CD4-positive, alpha-beta T cell treated with Interleukin-4 for 4 hours (primary cell): ENCODE data around the gene BEND3.

Experiments
- DNase-seq: peaks from one replicate; pipeline ENCODE4 v3.0.0-alpha.2; 2020

BEND3 gene

GRCh38 chr6:107080036-107080435, 35.3 kb downstream of the BEND3 start:
- no peak for DNase-seq

- DNase-seq, result no peak
Observed at GRCh38 chr6:107079429-107079828, 35.9 kb downstream of the BEND3 start.

GRCh38 chr6:107077710-107078109, 37.6 kb downstream of the BEND3 start:
- no peak for DNase-seq

- DNase-seq, result no peak
Observed at GRCh38 chr6:107075951-107076381, 39.3 kb downstream of the BEND3 start.

GRCh38 chr6:107070686-107071085, 44.6 kb downstream of the BEND3 start:
- no peak for DNase-seq

- no peak for DNase-seq
Observed at GRCh38 chr6:107069631-107070548, 45.4 kb downstream of the BEND3 start.

- no peak for DNase-seq
Observed at GRCh38 chr6:107068691-107069630, 46.4 kb downstream of the BEND3 start.

- DNase-seq, result no peak
Observed at GRCh38 chr6:107066697-107067659, 48.3 kb downstream of the BEND3 start.

- DNase-seq, result peak; percentile 5
Observed at GRCh38 chr6:107064579-107065065, 50.7 kb downstream of the BEND3 start.

GRCh38 chr6:107062691-107063090, 52.6 kb downstream of the BEND3 start:
- no peak for DNase-seq

GRCh38 chr6:107061125-107062020, 53.9 kb downstream of the BEND3 start:
- peak; percentile 17 for DNase-seq

- DNase-seq, result no peak
Observed at GRCh38 chr6:107060704-107061103, 54.6 kb downstream of the BEND3 start.

GRCh38 chr6:107059606-107060005, 55.7 kb downstream of the BEND3 start:
- DNase-seq, result no peak

- no peak for DNase-seq
Observed at GRCh38 chr6:107057679-107058078, 57.6 kb downstream of the BEND3 start.

- no peak for DNase-seq
Observed at GRCh38 chr6:107056796-107057195, 58.5 kb downstream of the BEND3 start.

- DNase-seq, result no peak
Observed at GRCh38 chr6:107047807-107048206, 67.5 kb downstream of the BEND3 start.

GRCh38 chr6:107045826-107046675, 69.3 kb downstream of the BEND3 start:
- DNase-seq, result no peak

GRCh38 chr6:107033126-107033525, 82.2 kb downstream of the BEND3 start:
- DNase-seq, result no peak

GRCh38 chr6:107032051-107032450, 83.3 kb downstream of the BEND3 start:
- DNase-seq, result no peak

GRCh38 chr6:107030151-107030550, 85.2 kb downstream of the BEND3 start:
- DNase-seq, result no peak
